ENCODE data around the gene RP2.

The RP2 gene

GRCh38 chrX:46840946-46841345, 4.1 kb downstream of the RP2 start:
- no peak overlapping the region for H3K9ac ChIP-seq (ENCODE audit: low read length)
- no peaks in the 10 kb centered on the region for H3K9me3 ChIP-seq (ENCODE audit: insufficient read depth, low read length)
- H3K9me2 ChIP-seq (replicated peaks; ENCODE audit: insufficient read depth, low read length) = no peaks in the 10 kb centered on the region
- no peaks in the 10 kb centered on the region for H3K36me3 ChIP-seq (ENCODE audit: low read length)
- no peak overlapping the region for H3K4me3 ChIP-seq (ENCODE audit: insufficient read depth, low read length, poor library complexity, severe bottlenecking)
- TF ChIP-seq CTCF (IDR thresholded peaks at IDR 0.05; ENCODE audit: insufficient read depth, low read length, poor library complexity, severe bottlenecking) = no peak
- no peak for TF ChIP-seq EZH2phosphoT487 (conservative IDR thresholded peaks at IDR 0.05; ENCODE audit: low read length)
- H3K79me2 ChIP-seq (ENCODE audit: insufficient read depth, low read length) = peaks cover 72% of the 10 kb centered on the region
- H3K27me3 ChIP-seq (ENCODE audit: low read length) = no peaks in the 10 kb centered on the region
- no peak overlapping the region for H2AFZ ChIP-seq (ENCODE audit: low read depth, low read length, severe bottlenecking)
- H3F3A ChIP-seq (ENCODE audit: insufficient read depth) = peaks cover 4% of the 10 kb centered on the region; the same call in 1 of the 2 replicates
- H3K27ac ChIP-seq (ENCODE audit: low read depth, low read length) = peak overlapping the region; percentile 45; the same call in 1 of the 2 replicates
- H4K20me1 ChIP-seq (ENCODE audit: low read depth, low read length) = no peaks in the 10 kb centered on the region
- H3K4me2 ChIP-seq (ENCODE audit: low read depth, low read length, poor library complexity, severe bottlenecking) = peak overlapping the region; percentile 55

- Histone ChIP-seq H3K9ac (ENCODE audit: low read length) (no peak overlapping the region), H3K27me3 (ENCODE audit: low read length) (no peaks in the 10 kb centered on the region), H3K27ac (ENCODE audit: low read depth, low read length) (peak overlapping the region; percentile 45; the same call in 1 of the 2 replicates), H3K9me2 (replicated peaks; ENCODE audit: insufficient read depth, low read length) (no peaks in the 10 kb centered on the region), H2AFZ (ENCODE audit: low read depth, low read length, severe bottlenecking) (no peak overlapping the region), H3F3A (ENCODE audit: insufficient read depth) (peaks cover 4% of the 10 kb centered on the region; the same call in 1 of the 2 replicates), H4K20me1 (ENCODE audit: low read depth, low read length) (no peaks in the 10 kb centered on the region), H3K79me2 (ENCODE audit: insufficient read depth, low read length) (peaks cover 75% of the 10 kb centered on the region), H3K4me3 (ENCODE audit: insufficient read depth, low read length, poor library complexity, severe bottlenecking) (no peak overlapping the region), H3K9me3 (ENCODE audit: insufficient read depth, low read length) (no peaks in the 10 kb centered on the region), H3K36me3 (ENCODE audit: low read length) (no peaks in the 10 kb centered on the region), H3K4me2 (ENCODE audit: low read depth, low read length, poor library complexity, severe bottlenecking) (peak overlapping the region; percentile 55)
- TF ChIP-seq EZH2phosphoT487 (conservative IDR thresholded peaks at IDR 0.05; ENCODE audit: low read length) = no peak
- TF ChIP-seq CTCF (IDR thresholded peaks at IDR 0.05; ENCODE audit: insufficient read depth, low read length, poor library complexity, severe bottlenecking) = no peak
Observed at GRCh38 chrX:46841346-46841745, 4.5 kb downstream of the RP2 start.

- H3K9me3 ChIP-seq (ENCODE audit: insufficient read depth, low read length) = no peaks in the 10 kb centered on the region
- H3F3A ChIP-seq (ENCODE audit: insufficient read depth) = no peaks in the 10 kb centered on the region
- H3K4me2 ChIP-seq (ENCODE audit: low read depth, low read length, poor library complexity, severe bottlenecking) = no peak overlapping the region
- no peak overlapping the region for H3K9ac ChIP-seq (ENCODE audit: low read length)
- H3K27ac ChIP-seq (ENCODE audit: low read depth, low read length) = no peak overlapping the region
- peaks cover 82% of the 10 kb centered on the region for H3K79me2 ChIP-seq (ENCODE audit: insufficient read depth, low read length)
- H2AFZ ChIP-seq (ENCODE audit: low read depth, low read length, severe bottlenecking) = no peak overlapping the region
- no peaks in the 10 kb centered on the region for H3K27me3 ChIP-seq (ENCODE audit: low read length)
- no peak overlapping the region for H3K4me3 ChIP-seq (ENCODE audit: insufficient read depth, low read length, poor library complexity, severe bottlenecking)
- no peaks in the 10 kb centered on the region for H3K36me3 ChIP-seq (ENCODE audit: low read length)
- H4K20me1 ChIP-seq (ENCODE audit: low read depth, low read length) = no peaks in the 10 kb centered on the region
- TF ChIP-seq CTCF (IDR thresholded peaks at IDR 0.05; ENCODE audit: insufficient read depth, low read length, poor library complexity, severe bottlenecking) (no peak), EZH2phosphoT487 (conservative IDR thresholded peaks at IDR 0.05; ENCODE audit: low read length) (no peak)
- no peaks in the 10 kb centered on the region for H3K9me2 ChIP-seq (replicated peaks; ENCODE audit: insufficient read depth, low read length)
Observed at GRCh38 chrX:46844913-46845312, 8.1 kb downstream of the RP2 start.
